GM19025 (cell line): ENCODE data around the gene RNU1-1.
"Not testable (repeated sequence)": the region's sequence is repeated elsewhere in the genome, so short reads cannot be mapped to it uniquely, and the experiment has no call there.

Experiments
- ATAC-seq: cut with Tn5 transposase; IDR thresholded peaks from one replicate; pipeline ENCODE4 v1.9.1; 2021; ENCODE audit warnings: mild to moderate bottlenecking, low read depth, moderate library complexity; ENCODE audit not compliant: unreplicated experiment

Gene RNU1-1

DNA sequence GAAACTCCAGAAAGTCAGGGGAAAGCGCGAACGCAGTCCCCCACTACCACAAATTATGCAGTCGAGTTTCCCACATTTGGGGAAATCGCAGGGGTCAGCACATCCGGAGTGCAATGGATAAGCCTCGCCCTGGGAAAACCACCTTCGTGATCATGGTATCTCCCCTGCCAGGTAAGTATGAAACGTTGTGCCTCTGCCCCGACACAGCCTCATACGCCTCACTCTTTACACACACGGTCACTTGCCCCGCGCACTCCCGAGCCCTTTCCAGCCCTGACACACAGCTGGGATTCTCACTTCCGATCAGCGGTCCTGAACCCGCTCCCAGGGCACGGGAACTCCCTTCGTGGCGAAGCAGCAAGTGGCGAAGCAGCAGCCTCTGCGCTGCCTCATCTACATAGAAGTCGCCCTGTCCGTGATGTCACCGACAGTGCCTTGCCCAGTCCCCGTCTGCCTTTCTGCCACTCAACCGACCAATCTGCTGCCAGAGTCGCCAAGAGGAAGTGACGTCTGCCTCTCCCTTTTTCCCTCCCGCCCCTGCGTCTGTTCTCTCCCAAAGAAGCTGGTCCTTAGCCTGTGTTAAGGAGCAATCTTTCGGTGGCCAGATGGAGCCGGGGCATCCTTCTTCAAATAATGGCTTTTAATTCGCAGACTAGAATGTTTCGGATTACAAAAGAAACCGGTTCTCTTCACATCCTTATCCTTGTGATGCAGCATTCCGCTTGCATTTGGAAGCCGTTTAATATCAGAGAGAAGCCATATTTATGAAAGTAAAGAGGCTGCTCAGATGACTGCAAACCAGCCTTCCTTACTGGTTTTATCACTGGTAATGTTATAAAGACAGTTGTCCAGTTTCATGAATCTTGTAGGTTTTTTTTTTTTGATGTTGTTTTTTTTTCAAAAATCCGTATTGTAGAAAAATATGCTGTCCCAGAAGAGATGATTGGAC, at the start of gene RNU1-1:
Gene RNU1-1, minus strand, starts transcription at position 179 of the 949 bp plus-strand sequence.
- not testable (repeated sequence) for ATAC-seq

DNA sequence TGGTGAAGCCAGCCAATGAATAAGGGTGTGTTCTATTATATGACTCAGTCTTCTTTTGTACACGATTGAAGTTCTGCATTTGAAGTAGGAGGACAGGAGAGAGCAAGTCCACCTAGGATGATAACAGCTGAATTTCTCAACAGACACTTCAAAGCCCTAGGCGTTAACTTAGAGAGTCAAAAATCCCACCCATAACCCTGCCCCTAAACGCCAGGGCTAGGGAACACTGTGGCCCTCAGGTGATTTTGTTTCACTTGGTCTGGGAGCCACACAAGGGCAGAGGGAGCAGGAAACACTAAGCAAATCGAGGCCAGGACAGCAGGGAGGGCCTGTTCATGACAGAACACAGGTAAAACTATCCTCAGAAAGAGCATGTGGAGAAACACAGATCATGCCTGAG, 47.0 kb upstream of the RNU1-1 start:
- not testable (repeated sequence) for ATAC-seq

DNA sequence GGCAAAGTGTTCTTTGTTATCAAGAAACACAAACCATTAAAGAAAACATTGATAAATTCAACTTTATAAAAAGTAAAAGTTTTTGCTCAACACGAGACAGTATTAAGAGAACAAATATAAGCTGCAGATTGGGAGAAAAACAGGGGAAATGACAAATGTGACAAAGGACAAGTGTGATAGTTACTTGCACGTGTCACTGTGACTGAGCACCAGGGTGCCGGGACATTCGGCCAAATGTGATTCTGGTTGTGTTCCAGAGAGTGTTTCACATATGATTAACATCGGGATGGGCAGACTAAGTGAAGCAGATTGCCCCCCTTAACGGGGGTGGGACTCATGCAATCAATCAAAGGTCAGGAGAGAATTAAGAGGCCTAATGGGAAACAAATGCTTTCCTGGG, 46.4 kb upstream of the RNU1-1 start:
- ATAC-seq = not testable (repeated sequence)

DNA sequence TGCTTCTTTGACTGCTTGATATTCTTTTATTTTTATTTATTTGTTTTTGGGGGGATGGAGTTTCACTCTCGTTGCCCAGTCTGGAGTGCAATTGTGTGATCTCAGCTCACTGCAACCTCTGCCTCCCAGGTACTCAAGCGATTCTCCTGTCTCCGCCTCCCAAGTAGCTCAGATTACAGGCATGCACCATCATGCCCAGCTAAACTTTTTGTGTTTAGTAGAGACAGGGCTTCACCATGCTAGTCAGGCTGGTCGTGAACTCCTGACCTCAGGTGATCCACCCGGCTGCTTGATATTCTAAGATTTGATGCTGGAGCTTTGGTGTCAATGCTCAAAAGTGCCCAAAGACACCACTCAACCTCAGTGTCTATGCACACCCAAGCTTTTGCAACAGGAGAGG, 45.6 kb upstream of the RNU1-1 start:
- not testable (repeated sequence) for ATAC-seq

DNA sequence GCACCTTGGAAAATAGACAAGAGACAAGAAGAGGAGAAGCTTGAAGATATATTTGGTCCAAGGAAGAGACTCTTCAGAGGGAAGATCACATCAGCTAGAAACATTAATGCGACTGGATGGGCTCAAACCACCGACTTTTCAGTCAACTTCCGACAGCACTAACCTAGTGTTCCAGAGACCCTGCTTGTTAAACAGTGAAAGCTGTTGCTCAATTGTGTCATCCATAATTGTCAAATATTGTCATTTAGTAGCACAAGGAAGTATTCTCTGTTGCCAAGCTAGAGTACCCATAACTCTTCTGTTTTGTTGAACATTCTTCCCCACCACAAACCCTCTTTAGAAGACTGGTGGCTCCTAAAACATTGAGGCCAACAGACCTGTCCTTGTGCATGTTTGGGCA, 42.9 kb upstream of the RNU1-1 start:
- not testable (repeated sequence) for ATAC-seq

DNA sequence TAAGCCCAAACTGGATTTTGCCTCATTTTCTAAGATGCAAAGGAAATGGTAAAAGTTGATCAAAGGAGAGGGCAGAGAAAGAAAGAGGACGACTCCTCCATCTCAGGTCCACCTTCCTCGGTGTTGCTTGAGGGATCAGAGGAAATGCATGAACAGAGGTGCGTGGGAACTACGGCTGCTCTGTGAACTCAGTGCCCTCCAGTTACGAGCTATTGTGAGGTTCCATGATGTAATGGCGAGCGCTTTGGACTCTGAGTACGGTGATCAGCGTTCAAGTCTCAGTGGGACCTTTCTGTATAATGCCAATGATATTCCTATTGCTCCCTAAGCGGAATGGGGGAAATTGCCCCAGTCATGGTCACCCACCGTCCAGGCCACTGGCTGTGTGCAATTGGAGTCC, 39.2 kb upstream of the RNU1-1 start:
- ATAC-seq = not testable (repeated sequence)

DNA sequence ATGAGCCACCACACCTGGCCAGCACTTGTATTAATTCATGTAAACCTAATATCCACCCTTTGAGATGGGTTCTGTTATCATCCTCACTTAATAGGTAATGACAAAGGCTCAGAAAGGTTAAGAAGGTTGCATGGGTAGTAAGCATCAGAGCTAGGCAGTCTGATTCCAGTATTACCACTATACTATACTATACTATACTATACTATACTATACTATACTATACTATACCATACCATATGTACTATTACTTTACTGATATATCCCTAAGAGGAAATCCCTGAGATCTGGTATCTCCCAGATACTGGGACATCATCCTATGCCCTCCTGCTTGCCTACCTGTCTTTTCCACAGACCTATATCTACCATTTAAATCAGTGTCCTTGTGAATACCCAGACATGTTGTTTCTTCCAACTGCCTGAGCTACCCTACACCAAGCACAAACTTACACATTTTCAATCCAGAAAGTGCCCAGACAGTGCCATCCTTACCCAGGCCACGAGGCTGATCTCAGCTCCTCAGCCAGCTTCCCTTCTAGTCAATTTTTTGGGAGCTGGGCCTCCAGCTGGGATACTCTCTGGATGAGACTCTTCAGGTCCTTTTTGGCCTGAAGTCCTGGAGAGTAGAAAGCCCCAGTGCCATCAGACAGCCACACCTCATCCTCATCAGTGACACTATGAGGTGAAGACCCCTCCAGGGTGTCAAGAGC, 36.3 kb upstream of the RNU1-1 start:
- ATAC-seq = not testable (repeated sequence)

DNA sequence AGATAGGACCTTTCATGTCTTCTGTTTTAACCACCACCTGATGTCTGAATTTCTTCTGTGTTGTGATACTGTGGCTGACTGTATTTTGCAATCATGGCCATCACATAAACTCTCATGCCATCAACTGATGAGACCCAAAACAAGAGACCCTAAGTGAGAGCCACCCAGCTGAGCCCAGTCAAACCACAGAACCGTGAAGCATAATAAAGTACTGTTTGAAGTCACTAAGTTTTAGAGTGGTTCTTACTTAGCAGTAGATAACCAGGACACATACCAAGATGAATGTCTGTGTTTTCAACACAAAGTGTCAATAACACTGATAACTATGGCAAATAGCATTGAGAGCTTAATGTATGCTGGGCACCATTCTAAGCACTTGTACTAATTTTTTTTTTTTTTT, 35.5 kb upstream of the RNU1-1 start:
- not testable (repeated sequence) for ATAC-seq

DNA sequence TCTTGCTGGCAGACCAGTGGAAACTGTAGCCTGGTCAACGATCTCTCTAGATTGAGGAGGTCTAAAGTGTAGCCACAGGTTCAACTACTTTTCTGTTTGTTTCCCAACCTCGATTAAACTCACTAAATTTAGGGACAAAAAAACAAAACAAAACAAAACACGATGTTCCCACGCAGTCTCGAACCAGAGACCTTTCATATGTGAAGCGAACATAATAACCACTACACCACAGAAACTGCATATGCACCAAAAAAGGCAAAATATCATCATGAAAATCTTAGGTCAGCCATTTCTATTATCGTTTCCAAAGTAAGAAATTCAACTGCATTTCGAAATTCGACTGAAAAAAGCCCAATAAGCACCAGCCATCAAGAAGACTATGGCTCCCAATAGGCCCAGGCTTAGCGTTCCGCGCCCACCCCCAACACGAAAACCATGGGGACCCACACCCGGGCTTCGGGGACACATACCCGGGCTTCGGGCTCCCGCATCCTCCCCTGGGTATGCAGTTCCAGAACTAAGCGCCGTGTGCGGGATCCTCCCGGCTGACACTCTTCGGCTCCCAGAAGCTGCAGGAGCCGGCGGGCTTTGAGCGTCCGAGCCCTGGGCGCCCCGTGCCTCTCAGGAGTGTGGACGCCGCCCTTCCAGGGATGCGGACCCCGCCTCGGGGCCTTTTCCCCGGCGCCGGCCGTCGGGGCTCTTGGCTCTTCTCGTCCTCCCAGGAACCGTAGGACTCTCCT, 33.6 kb upstream of the RNU1-1 start:
- ATAC-seq = not testable (repeated sequence)

DNA sequence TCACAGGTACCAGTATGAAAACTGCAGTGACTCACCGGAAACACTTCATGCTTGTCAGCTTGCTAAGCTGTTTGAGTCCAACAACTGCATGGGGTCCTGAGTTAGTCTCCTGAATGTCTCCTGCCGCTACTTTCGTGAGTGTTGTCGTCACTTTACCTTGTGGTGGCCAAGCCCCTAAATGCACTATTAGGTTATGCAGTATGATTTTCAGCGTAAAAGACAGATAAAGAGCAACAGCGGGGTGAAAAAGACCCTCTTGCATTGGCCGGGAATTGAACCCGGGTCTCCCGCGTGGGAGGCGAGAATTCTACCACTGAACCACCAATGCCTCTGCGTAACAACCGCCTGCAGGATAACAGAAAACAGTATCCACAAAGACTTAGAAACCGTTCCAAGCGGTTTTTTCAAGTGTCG, 31.6 kb upstream of the RNU1-1 start:
- not testable (repeated sequence) for ATAC-seq

DNA sequence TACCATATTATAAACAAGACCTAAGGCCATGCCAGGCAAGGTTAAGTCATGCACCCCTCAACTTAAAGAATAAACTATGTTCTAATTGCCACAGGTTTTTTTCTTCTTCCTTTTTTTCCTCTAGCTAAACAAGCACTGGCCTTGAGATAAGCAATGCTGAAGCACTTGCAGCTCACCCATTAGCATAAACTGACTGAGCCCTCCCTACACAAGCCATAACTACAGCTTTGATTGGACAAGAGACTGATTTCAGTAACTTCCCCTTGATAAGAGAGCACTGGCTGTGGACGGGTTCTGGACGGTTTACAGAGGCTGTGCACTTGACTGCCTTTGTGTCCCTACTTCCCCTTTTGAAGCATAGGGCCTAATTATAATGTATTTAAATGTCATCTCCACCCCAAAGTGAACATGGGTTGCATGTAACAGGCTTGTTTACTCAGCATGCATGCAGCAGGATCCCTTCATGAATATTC, 26.4 kb upstream of the RNU1-1 start:
- not testable (repeated sequence) for ATAC-seq

DNA sequence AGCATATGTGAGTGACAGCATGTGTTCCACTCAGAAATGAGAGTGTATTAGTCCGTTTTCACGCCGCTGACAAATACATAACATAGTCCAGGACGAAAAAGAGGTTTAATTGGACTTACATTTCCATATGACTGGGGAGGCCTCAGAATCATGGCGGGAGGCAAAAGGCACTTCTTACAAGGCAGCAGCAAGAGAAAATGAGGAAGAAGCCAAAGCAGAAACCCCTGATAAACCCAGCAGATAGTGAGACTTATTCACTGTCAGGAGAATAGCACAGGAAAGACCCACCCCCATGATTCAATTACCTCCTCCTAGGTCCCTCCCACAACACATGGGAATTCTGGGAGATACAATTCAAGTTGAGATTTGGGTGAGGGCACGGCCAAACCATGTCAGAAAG, 23.4 kb upstream of the RNU1-1 start:
- not testable (repeated sequence) for ATAC-seq

DNA sequence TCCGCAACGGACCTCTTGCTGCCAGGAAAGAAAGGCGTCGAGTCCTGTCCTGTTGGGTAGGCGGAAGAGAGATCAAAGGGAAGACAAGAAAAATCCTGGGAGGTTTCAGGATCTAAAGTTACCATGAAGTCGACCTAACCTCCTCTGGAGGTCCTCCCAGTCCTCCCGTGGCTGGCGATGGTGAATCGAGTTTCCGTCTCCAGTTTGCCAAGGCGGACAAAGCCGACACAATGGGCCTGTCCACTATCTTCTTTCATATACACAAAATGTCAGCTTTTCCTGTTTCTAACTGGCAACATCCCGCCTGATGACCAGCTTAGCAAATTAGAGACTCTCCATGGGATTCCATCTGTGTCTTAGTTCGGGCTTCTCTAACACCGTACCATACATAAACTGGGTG, 22.7 kb upstream of the RNU1-1 start:
- ATAC-seq = not testable (repeated sequence)

DNA sequence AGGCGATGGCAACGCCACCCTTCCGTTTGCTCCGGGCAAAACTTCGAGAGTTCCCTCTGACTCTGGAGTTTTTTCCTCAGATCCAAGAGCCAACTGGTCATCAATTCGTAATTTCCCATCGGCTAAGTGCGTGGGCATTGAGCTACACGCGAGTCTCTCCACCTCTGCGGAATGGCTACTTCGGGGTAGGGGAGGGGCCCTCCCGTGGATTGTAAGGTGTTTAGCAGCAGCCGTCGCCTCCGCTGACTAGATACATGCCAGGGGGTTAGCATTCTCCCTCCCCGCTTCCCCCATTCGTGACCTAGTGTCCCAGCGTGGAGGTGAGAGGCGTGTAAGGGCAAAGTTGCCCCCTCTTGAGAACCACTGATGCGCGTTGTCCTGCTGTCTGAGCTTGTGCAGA, 21.8 kb upstream of the RNU1-1 start:
- not testable (repeated sequence) for ATAC-seq

DNA sequence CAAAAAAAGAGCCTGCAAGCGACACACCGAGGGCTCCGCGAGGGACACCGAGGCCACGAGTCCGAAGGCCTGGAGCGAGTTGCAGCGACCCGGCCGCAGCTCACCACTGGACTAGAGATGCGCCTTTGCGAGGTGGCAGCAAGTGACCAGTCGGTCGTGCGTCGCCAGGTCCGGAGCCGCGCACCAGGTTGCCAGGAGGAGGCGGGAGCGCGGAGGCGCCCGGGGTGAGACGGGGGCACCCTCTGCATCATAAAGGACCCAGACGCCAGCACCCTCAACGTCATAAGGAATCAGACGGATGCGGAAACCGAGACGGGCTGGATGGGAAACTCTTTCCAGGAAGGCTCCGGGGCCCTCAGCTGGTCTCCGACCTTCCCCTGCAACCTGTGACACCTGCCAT, 21.4 kb upstream of the RNU1-1 start:
- not testable (repeated sequence) for ATAC-seq

DNA sequence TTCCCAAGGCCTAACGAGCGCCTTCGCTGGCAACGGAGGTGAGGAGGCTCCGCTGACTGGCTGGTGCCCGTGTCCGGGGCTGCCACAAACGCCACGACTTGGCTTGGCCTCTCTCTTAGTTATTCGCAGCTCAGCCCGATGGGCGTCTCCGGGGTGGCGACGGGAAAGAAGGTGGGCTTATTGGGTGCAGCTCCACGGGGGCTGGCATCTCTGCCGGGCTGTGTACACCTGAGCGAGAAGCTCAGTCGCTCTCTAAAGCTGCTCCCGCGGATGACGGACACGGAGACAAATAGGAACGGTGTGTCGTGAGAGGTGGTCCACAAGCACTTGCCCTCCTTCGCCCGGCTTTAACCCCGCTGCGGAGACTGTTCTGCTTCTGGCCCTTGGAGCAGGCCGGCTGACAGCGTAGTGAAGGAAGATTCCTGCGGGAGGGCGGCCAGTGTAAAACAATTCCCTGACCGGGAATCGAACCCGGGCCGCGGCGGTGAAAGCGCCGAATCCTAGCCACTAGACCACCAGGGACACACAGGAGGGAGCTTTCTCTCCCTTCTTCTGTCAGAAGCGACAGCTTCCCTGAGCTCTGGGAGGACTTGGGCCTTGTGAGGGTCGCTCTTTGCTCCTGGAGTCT, 20.9 kb upstream of the RNU1-1 start:
- not testable (repeated sequence) for ATAC-seq

DNA sequence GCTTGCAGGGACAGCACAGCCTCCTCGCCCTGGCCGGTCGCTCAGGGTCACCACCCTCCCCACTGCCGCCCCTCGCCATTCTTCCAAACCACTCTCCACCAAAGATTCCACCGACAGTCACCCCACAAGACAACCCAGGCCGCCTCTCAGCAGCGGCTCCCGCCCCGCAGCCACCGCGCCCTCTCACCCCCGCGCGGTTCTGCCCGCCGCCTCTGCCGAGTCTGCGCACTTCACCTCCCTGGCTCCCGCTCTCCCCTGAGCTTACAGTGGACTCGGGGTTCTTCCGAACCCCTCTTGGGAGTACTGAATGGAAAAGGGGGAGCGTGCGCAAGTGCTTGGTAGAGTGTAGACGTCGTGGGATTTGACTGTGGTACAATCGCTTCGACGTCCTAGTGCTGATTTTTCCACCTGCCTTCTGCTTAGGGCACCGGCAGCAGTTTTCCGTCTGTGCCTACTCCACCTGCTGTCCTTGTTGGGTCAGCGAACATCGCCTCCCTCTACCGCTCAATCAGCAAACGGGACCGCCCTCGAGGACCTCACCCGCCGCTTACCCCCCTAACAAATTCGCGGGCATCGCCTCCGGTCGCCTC, 20.2 kb upstream of the RNU1-1 start:
- ATAC-seq = not testable (repeated sequence)

DNA sequence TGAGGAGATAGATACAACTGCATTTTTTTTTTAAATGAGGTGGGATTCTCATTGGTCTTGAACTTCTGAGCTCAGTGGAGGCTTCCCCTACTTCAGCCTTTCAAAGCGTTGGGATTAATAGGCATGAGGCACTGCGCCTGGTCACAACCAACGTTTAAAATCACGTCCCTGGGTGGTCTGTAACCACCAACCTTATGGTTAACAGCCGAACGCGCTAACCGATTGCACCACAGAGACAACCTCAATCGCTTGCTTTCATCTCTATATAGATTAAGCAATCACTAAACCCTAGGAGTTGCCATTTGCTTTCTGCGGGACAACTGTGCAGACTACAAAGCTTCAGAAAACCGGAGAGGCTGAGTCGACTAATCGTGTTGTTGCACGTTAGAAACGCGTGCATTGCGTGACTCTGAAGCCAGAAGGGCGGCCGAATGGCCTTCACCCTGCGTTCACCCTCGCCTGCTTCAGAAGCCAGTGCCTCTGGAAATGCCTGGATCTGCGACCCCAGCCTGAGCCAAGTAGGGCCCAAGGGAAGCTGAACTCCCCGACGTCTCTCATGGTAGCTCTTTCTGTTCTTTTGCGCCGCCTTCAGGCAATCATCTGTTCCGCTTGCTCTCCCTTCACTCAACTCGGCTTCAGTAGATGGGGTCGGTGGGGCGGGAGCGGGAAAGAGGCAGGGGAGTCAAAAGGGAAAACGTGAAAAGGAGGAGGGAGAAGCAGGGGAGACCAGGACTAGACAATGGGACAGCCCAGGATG, 18.3 kb upstream of the RNU1-1 start:
- ATAC-seq = not testable (repeated sequence)

DNA sequence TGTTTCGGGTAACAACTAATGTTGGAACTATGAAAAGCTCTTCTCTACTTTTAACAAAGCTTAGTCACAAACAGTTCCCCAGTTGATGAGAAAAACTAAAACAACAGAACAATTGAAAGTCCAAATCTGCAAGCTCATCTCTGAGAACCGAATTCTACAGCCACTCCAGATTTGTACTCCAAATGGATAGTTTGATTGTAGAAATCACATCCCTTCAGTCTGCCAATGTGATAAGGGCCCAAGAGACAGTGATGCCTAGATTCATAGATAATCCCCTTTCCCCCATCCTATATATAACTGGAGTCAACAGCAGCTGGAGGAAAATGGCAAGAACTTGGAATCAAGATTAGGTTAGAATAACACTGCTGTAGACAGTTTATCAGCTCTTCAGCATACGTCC, 14.3 kb upstream of the RNU1-1 start:
- ATAC-seq = not testable (repeated sequence)
